Spleen (tissue), 11 donors: ENCODE measurements around the gene FGF2. TPM values are rescaled to one million over a fixed set of nuclear protein-coding genes. Genes with fewer than 3 reads are reported as not detected.

ENCODE experiments used
- DNase-seq: peaks from one replicate; pipeline ENCODE4 v3.0.0-alpha.2; 2020
- H3K27ac ChIP-seq, 8 donors: fragments of 200-600 bp; sonication (generic) in 7 of 8; 1 replicate in 4 of 8; 2 replicates in 4 of 8; pipeline versions ENCODE4 v1.5.0 to v1.8.0; 2016 to 2021; ENCODE audit warnings: inconsistent platforms in 4 of 8, mild to moderate bottlenecking in 4 of 8, moderate library complexity in 1 of 8
- H3K27me3 ChIP-seq, 7 donors: fragments of 200-600 bp; sonication (generic) in 6 of 7; replicated peaks in 1 of 7; 1 replicate in 4 of 7; 2 replicates in 3 of 7; pipeline versions ENCODE4 v1.5.0 to v1.8.0; 2016 to 2021; ENCODE audit warnings: inconsistent platforms in 3 of 7, mild to moderate bottlenecking in 1 of 7
- H3K36me3 ChIP-seq, 6 donors: fragments of 200-600 bp; sonication (generic) in 5 of 6; 1 replicate in 4 of 6; 2 replicates in 2 of 6; pipeline versions ENCODE4 v1.5.0 to v1.8.0; 2016 to 2021; ENCODE audit warnings: inconsistent platforms in 2 of 6
- H3K4me1 ChIP-seq, 6 donors: fragments of 200-600 bp; sonication (generic) in 5 of 6; 1 replicate in 3 of 6; 2 replicates in 3 of 6; pipeline versions ENCODE4 v1.5.0 to v1.8.0; 2016 to 2021; ENCODE audit warnings: inconsistent platforms in 3 of 6
- H3K4me3 ChIP-seq, 8 donors: fragments of 200-600 bp; sonication (generic) in 7 of 8; 1 replicate in 4 of 8; 2 replicates in 4 of 8; pipeline versions ENCODE4 v1.5.0 to v1.8.0; 2016 to 2021; ENCODE audit warnings: inconsistent platforms in 4 of 8, mild to moderate bottlenecking in 4 of 8, moderate library complexity in 2 of 8
- H3K9me3 ChIP-seq, 8 donors: fragments of 200-600 bp; sonication (generic) in 7 of 8; 1 replicate in 4 of 8; 2 replicates in 4 of 8; pipeline versions ENCODE4 v1.5.0 to v1.8.0; 2016 to 2021; ENCODE audit warnings: inconsistent platforms in 4 of 8
- CTCF ChIP-seq, 11 experiments: fragments of 200-600 bp in 7 of 11; fragments of 450-650 bp in 4 of 11; sonication (generic) in 4 of 11; IDR thresholded peaks in 8 of 11; conservative IDR thresholded peaks in 3 of 11; 1 replicate in 7 of 11; 2 replicates in 4 of 11; pipeline versions ENCODE4 v1.4.0 to v1.8.0; 2016 to 2021; ENCODE audit warnings: antibody characterized with exemption in 11 of 11, inconsistent platforms in 4 of 11, mild to moderate bottlenecking in 1 of 11
- POLR2A ChIP-seq, 3 donors: fragments of 450-650 bp; IDR thresholded peaks; one replicate each; pipeline ENCODE4 v1.5.1; 2017; ENCODE audit warnings: antibody characterized with exemption in 3 of 3, mild to moderate bottlenecking in 1 of 3
- POLR2AphosphoS5 ChIP-seq, 3 donors: sonication (generic); formaldehyde crosslinking; IDR thresholded peaks; one replicate each; pipeline ENCODE4 v1.5.1; 2017; ENCODE audit warnings: antibody characterized with exemption in 3 of 3
- WGBS, 5 donors: extraction: QIAGEN DNeasy Blood & Tissue Kit in 3 of 5; methylation state at CpG; one replicate each; pipeline versions ENCODE4 v1.1.5 to v1.1.7; 2013 to 2018; 5-methylcytosine and 5-hydroxymethylcytosine counted together
- intact Hi-C: fragments of 100-400 bp; cut with DNase I; formaldehyde crosslinking; loops from one replicate; pipeline ENCODE4 v1.15.0; 2023; ENCODE audit warnings: low total_unique reads
- polyA plus RNA-seq, 3 donors: library from polyadenylated mRNA; stranded (reverse); fragments of 200-250 nt; gene quantifications; one replicate each; pipeline ENCODE4 v1.2.1, GENCODE V29; 2013
- total RNA-seq, 7 donors: library from RNA; depleted of rRNA in 3 of 7; stranded (reverse); fragments of >200 nt in 3 of 7; fragmentation: NEBNext Ultra II Directional in 4 of 7; extraction: Animal tissue kit (Norgen Biotek cat#: 25700) in 4 of 7; gene quantifications; one replicate each; pipeline versions ENCODE4 v1.1.0 to v1.2.1, GENCODE V29; 2016 to 2021
- donor health status: healthy with polysubstance abuse.
- donor health status: DM: no; HTN: no; CAD: no; lungs with moderate emphysema.
- donor health status: DM: no; HTN: no; CAD: no.
- donor health status: Bipolar disorder and iron deficiency.
- donor health status: healthy.
- donor health status: DM: no; HTN: no; CAD: no.
- donor health status: DM: yes; HTN: yes; CAD: no.

The FGF2 gene
- total and polyA plus RNA-seq, 10 donors, result 0.48 to 3.1 (median 1.5) TPM

GRCh38 chr4:122797405-122798094 lies 29.1 kb upstream of the FGF2 start:
- H3K4me3 ChIP-seq, result no peak overlapping the region
- TF ChIP-seq POLR2A (IDR thresholded peaks at IDR 0.05), result no peak
- TF ChIP-seq POLR2AphosphoS5 (IDR thresholded peaks at IDR 0.05), result no peak
- no peak for TF ChIP-seq CTCF (IDR thresholded peaks at IDR 0.05 in 8 of 11, conservative IDR thresholded peaks at IDR 0.05 in 3 of 11)

GRCh38 chr4:122798101-122798500 lies 28.5 kb upstream of the FGF2 start:
- Histone ChIP-seq H3K27ac (peak overlapping the region in 3 of 8 donors; percentile 15 to 48 (median 21)), H3K27me3 (peaks cover 0 to 29% (median 0%) of the 10 kb centered on the region in 7 donors), H3K36me3 (no peaks in the 10 kb centered on the region), H3K4me3 (no peak overlapping the region), H3K4me1 (peaks cover 0 to 4% (median under 1%) of the 10 kb centered on the region in 6 donors), H3K9me3 (no peaks in the 10 kb centered on the region)
- intact Hi-C loops, result no loop called here
- no peak for DNase-seq
- 54 to 72% (median 64%) methylated on average over 5 of the region's 5 CpGs for WGBS, 5 donors
- TF ChIP-seq CTCF (IDR thresholded peaks at IDR 0.05 in 8 of 11, conservative IDR thresholded peaks at IDR 0.05 in 3 of 11), result no peak
- no peak for TF ChIP-seq POLR2AphosphoS5 (IDR thresholded peaks at IDR 0.05)
- TF ChIP-seq POLR2A (IDR thresholded peaks at IDR 0.05), result no peak

More at GRCh38 chr4:122797405-122798094, 29.1 kb upstream of the FGF2 start:
- Histone ChIP-seq H3K27ac (peak overlapping the region in 3 of 8 donors; percentile 15 to 48 (median 21)), H3K4me1 (peaks cover 0 to 4% (median 0%) of the 10 kb centered on the region in 6 donors), H3K27me3 (peaks cover 0 to 29% (median 0%) of the 10 kb centered on the region in 7 donors), H3K9me3 (no peaks in the 10 kb centered on the region), H3K36me3 (no peaks in the 10 kb centered on the region)
- no peak for DNase-seq
- whole genome bisulfite sequencing, 5 donors, result 83 to 96% (median 93%) methylated on average over 2 of the region's 2 CpGs
- intact Hi-C loops, result no loop called here

- intact Hi-C loops, result no loop called here
- WGBS, 5 donors, result 86 to 95% (median 91%) methylated on average over 2 of the region's 2 CpGs
- H3K27ac ChIP-seq, result no peak overlapping the region
These were observed 27.7 kb upstream of the FGF2 start for GRCh38 chr4:122798917-122799316.

More at GRCh38 chr4:122798917-122799316, 27.7 kb upstream of the FGF2 start:
- no peak overlapping the region for H3K4me3 ChIP-seq
- peaks cover 0 to 29% (median 0%) of the 10 kb centered on the region in 7 donors for H3K27me3 ChIP-seq
- peaks cover 0 to 4% (median 4%) of the 10 kb centered on the region in 6 donors for H3K4me1 ChIP-seq
- H3K9me3 ChIP-seq, result no peaks in the 10 kb centered on the region
- TF ChIP-seq CTCF (IDR thresholded peaks at IDR 0.05 in 8 of 11, conservative IDR thresholded peaks at IDR 0.05 in 3 of 11), result no peak
- no peak for TF ChIP-seq POLR2AphosphoS5 (IDR thresholded peaks at IDR 0.05)
- TF ChIP-seq POLR2A (IDR thresholded peaks at IDR 0.05), result no peak
- no peaks in the 10 kb centered on the region for H3K36me3 ChIP-seq
- no peak for DNase-seq
